Muscle layer of duodenum (tissue), 2 donors: ENCODE measurements around the gene HAUS3.
A peak's percentile ranks its signal among the peaks of the same experiment; 100 is the strongest.

ENCODE experiments used
- H3K27ac ChIP-seq: one replicate; pipeline ENCODE4 v1.7.0; 2013; ENCODE audit warnings: mild to moderate bottlenecking, low read length
- H3K27me3 ChIP-seq: one replicate; pipeline ENCODE4 v1.7.0; 2013; ENCODE audit warnings: low read depth, mild to moderate bottlenecking, control low read depth, low read length
- H3K36me3 ChIP-seq, 2 donors: one replicate each; pipeline ENCODE4 v1.7.0; 2013; ENCODE audit warnings: low read length in 2 of 2, control low read depth in 1 of 2, mild to moderate bottlenecking in 1 of 2; ENCODE audit not compliant: insufficient read depth in 2 of 2, control insufficient read depth in 1 of 2
- H3K4me1 ChIP-seq, 2 donors: one replicate each; pipeline ENCODE4 v1.7.0; 2013; ENCODE audit warnings: low read length in 2 of 2, mild to moderate bottlenecking in 2 of 2, control low read depth in 1 of 2, moderate library complexity in 1 of 2; ENCODE audit not compliant: insufficient read depth in 2 of 2, control insufficient read depth in 1 of 2
- H3K4me3 ChIP-seq, 2 donors: one replicate each; pipeline ENCODE4 v1.7.0; 2013; ENCODE audit warnings: low read length in 2 of 2, low read depth in 1 of 2, mild to moderate bottlenecking in 1 of 2
- H3K9me3 ChIP-seq, 2 donors: one replicate each; pipeline ENCODE4 v1.7.0; 2013; ENCODE audit warnings: low read length in 2 of 2, control low read depth in 1 of 2, mild to moderate bottlenecking in 1 of 2; ENCODE audit not compliant: control insufficient read depth in 1 of 2
- donor health status: healthy.

HAUS3 gene

DNA sequence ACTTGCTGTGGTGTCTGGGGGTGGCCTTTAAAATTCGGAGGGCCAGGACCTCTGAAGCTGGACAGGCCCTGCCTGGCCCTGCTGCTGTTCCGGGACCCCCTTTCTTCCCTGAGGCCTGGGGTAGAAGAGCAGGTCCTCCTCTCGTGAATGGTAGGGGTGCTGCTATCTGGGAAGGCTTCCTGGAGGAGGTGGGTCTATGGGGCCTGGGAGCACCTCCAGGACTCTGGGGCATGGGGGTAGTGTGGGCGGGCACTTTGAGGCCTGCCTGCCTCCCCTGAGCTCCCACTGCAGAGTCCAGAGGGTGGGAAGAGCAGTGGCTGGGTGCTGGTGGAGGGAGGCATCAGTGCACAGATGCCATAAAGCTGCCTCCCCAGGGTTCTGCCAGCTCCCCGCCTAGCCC lies 24.9 kb upstream of the HAUS3 start:
- Histone ChIP-seq H3K36me3 (peaks cover 0 to 5% of the 10 kb centered on the region in 2 donors), H3K27me3 (no peaks in the 10 kb centered on the region), H3K9me3 (no peaks in the 10 kb centered on the region), H3K27ac (no peak overlapping the region), H3K4me1 (peaks cover 0 to 35% of the 10 kb centered on the region in 2 donors), H3K4me3 (no peak overlapping the region)

GRCh38 chr4:2266181-2266580 lies 24.3 kb upstream of the HAUS3 start:
- Histone ChIP-seq H3K27me3 (no peaks in the 10 kb centered on the region), H3K4me3 (no peak overlapping the region), H3K27ac (no peak overlapping the region), H3K36me3 (peaks cover 0 to 5% of the 10 kb centered on the region in 2 donors), H3K4me1 (peaks cover 0 to 35% of the 10 kb centered on the region in 2 donors), H3K9me3 (no peaks in the 10 kb centered on the region)

- Histone ChIP-seq H3K9me3 (no peaks in the 10 kb centered on the region), H3K4me3 (no peak overlapping the region), H3K27me3 (no peaks in the 10 kb centered on the region), H3K27ac (no peak overlapping the region), H3K4me1 (peaks cover under 1 to 42% of the 10 kb centered on the region in 2 donors), H3K36me3 (peaks cover 0 to under 1% of the 10 kb centered on the region in 2 donors)
Observed at GRCh38 chr4:2265113-2266110, 23.5 kb upstream of the HAUS3 start.

DNA sequence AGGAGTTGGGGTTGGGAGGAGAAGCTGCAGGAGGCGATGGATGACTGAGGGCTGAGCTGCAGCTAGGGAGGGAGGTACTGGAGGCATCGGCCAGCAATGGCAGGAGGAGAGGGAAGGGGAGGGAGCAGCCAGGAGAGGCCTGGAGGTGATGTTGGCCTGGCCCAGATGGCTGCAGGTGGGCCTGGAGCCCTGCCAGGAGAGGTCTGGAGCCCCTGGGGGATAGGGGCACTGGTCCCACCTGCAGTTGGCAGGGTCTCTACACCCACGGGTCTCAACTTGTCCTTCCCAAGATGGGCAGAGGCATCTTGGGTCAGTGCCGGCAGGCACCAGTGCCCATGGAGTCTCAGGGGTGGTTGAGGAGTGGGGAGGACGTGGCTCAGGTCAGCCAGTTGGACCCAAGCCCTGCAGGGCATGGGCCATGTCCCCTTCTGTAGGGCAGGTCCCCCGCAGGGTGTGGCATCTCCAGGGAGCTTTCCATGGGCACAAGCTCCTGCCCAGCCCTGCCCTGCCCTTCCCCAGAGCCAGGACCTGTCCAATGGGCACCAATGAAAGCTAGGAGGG lies 22.6 kb upstream of the HAUS3 start:
- Histone ChIP-seq H3K27me3 (no peaks in the 10 kb centered on the region), H3K4me3 (no peak overlapping the region), H3K9me3 (no peaks in the 10 kb centered on the region), H3K4me1 (peaks cover 9 to 51% of the 10 kb centered on the region in 2 donors), H3K36me3 (no peaks in the 10 kb centered on the region), H3K27ac (no peak overlapping the region)

- H3K4me1 ChIP-seq, result peaks cover 9 to 57% of the 10 kb centered on the region in 2 donors
- no peak overlapping the region for H3K4me3 ChIP-seq
Observed at GRCh38 chr4:2263926-2264321, 22.0 kb upstream of the HAUS3 start.

GRCh38 chr4:2262944-2263250 lies 21.0 kb upstream of the HAUS3 start:
- H3K9me3 ChIP-seq, result no peaks in the 10 kb centered on the region
- H3K4me1 ChIP-seq, result peaks cover 9 to 67% of the 10 kb centered on the region in 2 donors
- peak overlapping the region; percentile 51 for H3K27ac ChIP-seq
- H3K4me3 ChIP-seq, result peak overlapping the region; percentile 48 to 77
- H3K27me3 ChIP-seq, result no peaks in the 10 kb centered on the region
- no peaks in the 10 kb centered on the region for H3K36me3 ChIP-seq

More at GRCh38 chr4:2263926-2264321, 22.0 kb upstream of the HAUS3 start:
- Histone ChIP-seq H3K27me3 (no peaks in the 10 kb centered on the region), H3K27ac (no peak overlapping the region), H3K9me3 (no peaks in the 10 kb centered on the region), H3K36me3 (no peaks in the 10 kb centered on the region)

GRCh38 chr4:2262145-2262943 lies 20.4 kb upstream of the HAUS3 start:
- H3K9me3 ChIP-seq, result no peaks in the 10 kb centered on the region
- peak overlapping the region; percentile 51 for H3K27ac ChIP-seq
- H3K4me1 ChIP-seq, result peaks cover 10 to 73% of the 10 kb centered on the region in 2 donors
- no peaks in the 10 kb centered on the region for H3K27me3 ChIP-seq
- no peaks in the 10 kb centered on the region for H3K36me3 ChIP-seq
- peak overlapping the region; percentile 48 to 89 for H3K4me3 ChIP-seq

- Histone ChIP-seq H3K27ac (peak within 1 kb of the TSS; percentile 51), H3K4me3 (peak within 1 kb of the TSS; percentile 63 to 89), H3K4me1 (peaks cover 15 to 74% of the 10 kb centered on the region in 2 donors), H3K36me3 (no peaks in the 10 kb centered on the region), H3K9me3 (no peaks in the 10 kb centered on the region), H3K27me3 (no peaks in the 10 kb centered on the region)
Observed at GRCh38 chr4:2261853-2262144, 19.9 kb upstream of the HAUS3 start, which contains the start of gene MXD4. TSS of gene MXD4 (minus strand) at chr4:2262109. CDS start at chr4:2261980, 129 bp downstream.

DNA sequence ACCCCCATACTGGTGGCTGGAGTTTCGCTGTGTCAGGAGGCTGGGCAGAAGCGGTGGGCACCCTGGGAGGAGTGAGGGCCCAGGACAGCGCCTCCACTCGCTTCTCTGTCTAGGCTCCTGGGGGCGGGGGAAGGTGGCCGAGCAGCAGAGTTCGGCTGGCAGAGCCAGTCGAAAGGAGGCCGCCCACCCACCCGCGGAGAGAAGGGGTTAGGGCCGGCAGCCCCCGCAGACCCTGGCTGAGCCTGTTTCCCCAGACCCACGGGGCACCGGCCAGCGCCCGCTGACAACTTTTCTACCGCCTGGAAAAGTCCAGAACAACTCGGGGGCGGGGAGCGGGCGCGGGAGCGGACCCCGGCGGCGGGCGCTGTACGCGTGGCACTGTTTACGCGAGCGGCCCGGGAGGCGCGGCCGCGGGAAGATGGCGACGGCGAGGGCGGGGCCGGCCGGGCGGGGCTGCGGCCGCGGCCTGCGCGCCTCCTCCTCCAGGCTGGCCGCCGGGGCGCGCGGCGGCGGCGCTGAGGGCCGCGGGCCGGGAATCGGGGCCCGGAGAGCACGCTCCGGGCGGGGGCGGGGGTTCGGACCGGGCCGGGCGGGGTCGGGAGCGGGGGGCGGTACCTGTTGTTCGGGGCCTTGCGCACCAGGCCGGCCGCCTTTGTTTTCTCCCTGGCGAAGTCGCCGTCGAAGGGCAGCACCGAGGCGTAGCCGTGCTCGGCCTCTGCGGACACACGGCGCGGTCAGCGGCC lies 19.4 kb upstream of the HAUS3 start:
- no peaks in the 10 kb centered on the region for H3K27me3 ChIP-seq
- H3K4me1 ChIP-seq, result peaks cover 15 to 75% of the 10 kb centered on the region in 2 donors
- no peaks in the 10 kb centered on the region for H3K36me3 ChIP-seq
- no peaks in the 10 kb centered on the region for H3K9me3 ChIP-seq
- peak overlapping the region; percentile 63 to 89 for H3K4me3 ChIP-seq
- H3K27ac ChIP-seq, result no peak overlapping the region

DNA sequence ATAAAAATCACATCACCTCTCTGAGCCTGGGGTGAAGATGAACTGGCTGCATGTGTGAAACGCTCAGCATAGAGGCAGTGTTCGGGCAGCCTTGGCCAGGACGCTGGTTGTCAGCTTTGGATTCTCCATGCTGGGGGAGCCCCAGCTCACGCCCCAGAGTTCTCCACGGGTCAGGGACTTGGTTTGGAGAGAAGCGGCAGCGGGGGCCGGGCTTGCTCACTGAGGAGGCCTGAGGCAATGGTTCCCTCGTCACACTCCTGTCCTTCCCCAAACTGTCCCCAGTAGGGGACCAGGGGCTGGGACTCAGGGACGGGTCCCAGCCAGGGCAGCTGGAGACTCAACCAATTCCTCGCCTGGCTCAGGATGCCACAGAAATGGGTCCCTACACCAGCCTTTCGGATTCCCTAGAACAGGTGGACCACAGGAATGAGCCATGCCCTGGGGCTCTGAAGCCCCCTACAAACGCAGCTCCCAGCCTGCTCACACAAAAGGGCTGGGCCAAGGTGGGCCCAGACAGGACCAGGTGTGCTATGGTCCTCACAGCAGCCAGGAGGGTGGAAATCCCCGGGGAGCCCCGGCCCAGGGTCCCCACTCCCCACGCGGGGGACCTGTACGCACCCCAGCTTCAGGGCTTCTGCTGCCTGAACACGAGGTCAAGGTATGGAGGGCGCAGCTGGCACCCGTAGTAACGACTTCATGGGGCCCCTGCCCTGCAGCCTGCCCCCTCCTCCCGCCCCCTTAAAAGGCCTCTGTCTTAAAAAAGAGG lies 18.6 kb upstream of the HAUS3 start:
- H3K9me3 ChIP-seq, result no peaks in the 10 kb centered on the region
- peak overlapping the region; percentile 63 to 89 for H3K4me3 ChIP-seq
- H3K27me3 ChIP-seq, result no peaks in the 10 kb centered on the region
- peaks cover 20 to 75% of the 10 kb centered on the region in 2 donors for H3K4me1 ChIP-seq
- H3K27ac ChIP-seq, result peak overlapping the region; percentile 63
- H3K36me3 ChIP-seq, result no peaks in the 10 kb centered on the region
